Embryonic facial prominence (tissue), 1 donor: ENCODE results near the gene DLG2.

Experiments
- DNase-seq: peaks from one replicate; pipeline ENCODE4 v3.0.0-alpha.2; 2016; ENCODE audit errors: extremely low spot score

DLG2 gene

DNA sequence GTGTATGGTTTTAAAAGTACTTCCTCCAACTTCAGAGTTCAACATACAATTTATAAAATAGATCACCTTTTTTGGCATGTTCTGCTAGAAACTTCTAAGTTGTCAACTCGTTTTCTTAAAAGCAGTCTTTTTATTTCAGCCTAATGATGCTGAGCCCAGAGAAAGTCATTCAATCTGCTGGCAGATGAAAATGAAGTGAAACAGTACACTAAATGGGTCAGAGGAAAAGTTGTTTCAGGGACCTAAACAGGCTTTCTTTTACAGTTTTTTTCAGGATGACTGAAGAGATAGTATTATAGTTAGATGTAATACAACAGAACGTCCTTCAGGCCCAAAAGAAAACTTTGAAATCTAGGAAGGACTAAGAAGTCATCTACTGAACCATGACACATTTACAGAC lies 1498.3 kb downstream of the DLG2 start:
- no peak for DNase-seq

DNA sequence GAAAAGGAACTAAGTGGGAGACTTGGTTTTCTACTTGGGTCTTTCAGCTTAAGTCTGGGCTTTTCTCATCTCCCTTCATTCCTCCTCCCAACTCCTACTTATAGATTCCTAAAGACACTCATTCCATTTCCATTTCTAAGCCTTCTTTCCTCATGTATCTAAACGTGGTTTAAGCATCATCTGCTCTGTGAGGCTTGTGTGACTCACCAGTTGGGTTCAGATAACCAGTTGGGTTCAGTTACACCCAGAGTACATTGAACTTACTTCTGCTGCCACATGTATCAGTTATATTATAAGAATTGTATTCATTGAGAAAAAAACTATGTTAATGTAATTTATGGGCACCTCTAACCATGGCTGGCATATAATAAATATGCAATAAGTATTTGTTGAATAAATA lies 1509.8 kb downstream of the DLG2 start:
- no peak for DNase-seq

DNA sequence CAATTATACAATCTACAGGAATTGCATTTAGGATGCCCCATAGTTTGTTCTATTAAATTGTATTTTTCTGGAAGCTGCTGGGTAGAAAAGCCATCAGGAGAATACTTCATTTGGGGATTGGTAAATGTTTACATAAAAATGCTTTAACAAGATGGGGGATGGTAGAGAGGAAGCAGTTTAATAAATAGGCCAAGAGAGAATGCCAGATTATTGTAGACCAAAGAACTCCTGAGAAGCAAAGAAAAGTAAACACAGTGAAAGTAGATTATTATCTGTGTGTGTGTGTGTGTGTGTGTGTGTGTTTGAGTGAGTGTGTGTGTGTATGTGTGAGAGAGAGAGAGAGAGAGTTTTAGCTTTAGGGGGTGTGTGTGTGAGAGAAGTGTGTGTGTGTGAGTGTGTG lies 1520.6 kb downstream of the DLG2 start:
- no peak for DNase-seq

DNA sequence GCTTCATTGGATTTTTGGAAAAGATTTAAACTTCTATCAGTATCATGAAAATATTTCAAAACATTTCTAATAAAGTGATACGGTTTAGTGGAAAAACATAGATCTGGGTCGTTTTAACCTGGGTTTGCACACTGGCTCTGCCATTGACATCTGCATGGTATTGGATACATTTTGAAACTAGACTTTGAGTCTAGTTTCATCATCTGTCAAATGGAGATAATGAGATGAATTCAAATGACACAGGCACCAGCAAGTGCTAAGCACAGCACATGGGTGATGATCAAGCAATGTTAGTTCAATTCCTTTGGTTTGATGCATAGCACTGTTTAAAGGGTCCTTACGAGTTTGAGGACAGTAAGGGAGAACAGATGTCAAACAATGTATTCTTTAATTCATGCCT lies 1522.0 kb downstream of the DLG2 start:
- no peak for DNase-seq

DNA sequence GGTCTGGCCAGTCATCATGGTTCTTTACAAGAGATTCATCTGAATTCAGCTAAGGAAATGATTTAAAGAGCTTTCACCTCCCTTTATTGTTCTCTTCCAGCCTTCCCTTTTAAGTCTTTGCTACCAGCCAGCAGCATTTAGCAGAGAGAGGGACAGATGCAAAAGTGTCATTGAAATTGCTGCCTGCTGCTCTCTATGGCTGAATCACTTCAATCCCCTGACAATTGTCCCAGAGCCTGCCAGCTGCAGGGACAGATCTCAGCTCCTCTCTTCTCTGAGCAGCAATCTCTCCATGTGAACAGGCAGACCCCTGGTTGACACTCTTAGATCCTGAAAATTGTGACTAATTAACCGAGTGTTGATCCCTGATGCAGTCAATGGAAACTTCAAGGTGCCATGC lies 1524.0 kb downstream of the DLG2 start:
- DNase-seq: no peak

DNA sequence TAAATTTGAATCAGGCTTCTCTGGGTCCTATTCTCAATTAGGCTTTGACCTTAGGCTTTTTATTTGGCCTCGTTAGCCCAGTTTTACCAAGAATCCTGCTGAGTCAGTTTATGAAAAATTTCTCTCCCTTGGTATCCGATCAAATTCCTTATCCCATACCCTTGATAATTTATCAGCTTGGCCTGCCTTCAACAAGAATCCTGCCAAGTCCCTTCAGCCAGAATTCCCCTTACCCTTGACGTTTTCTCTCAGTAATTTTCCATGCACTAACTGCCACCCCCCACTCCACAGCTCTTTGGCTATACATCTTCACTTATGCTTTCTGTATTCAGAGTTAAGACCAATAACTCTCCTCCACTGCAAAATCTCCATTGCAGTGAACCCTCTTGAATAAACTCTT lies 1530.0 kb downstream of the DLG2 start:
- no peak for DNase-seq

DNA sequence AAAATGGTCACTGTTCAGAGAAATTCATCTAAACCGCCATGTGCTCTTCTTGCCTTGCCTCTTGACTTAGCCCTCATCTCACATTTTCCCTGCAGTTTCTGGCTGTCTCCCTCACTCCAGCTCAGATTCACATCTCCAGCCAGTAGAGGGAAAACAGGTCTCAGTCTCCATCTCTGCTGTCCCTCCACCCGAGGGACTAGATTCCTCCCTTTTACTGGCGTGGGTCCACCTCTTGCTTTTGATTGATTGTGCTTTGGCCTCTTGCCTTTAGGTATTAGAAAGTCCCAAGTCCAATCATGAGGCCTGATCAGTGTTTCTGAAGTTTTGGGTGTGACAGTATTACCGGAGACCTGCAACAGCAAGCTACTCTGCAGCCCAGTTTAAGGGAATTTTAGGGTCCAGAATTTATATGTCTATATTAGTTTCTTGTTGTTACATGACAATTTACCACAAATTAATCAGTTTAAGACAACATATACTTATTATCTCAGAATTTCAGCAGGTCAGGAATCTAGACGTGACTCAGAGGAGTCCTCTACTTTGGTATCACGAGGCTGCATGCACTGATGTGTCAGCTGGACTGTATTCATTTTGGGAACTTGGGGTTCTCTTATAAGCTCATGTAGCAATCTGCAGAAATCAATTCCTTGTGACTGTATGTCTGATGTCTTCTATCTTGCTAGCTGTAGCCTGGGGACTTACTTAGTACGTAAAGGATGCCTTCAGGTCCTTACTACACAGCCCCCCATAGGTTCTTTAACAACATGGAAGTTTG lies 1535.7 kb downstream of the DLG2 start:
- no peak for DNase-seq

DNA sequence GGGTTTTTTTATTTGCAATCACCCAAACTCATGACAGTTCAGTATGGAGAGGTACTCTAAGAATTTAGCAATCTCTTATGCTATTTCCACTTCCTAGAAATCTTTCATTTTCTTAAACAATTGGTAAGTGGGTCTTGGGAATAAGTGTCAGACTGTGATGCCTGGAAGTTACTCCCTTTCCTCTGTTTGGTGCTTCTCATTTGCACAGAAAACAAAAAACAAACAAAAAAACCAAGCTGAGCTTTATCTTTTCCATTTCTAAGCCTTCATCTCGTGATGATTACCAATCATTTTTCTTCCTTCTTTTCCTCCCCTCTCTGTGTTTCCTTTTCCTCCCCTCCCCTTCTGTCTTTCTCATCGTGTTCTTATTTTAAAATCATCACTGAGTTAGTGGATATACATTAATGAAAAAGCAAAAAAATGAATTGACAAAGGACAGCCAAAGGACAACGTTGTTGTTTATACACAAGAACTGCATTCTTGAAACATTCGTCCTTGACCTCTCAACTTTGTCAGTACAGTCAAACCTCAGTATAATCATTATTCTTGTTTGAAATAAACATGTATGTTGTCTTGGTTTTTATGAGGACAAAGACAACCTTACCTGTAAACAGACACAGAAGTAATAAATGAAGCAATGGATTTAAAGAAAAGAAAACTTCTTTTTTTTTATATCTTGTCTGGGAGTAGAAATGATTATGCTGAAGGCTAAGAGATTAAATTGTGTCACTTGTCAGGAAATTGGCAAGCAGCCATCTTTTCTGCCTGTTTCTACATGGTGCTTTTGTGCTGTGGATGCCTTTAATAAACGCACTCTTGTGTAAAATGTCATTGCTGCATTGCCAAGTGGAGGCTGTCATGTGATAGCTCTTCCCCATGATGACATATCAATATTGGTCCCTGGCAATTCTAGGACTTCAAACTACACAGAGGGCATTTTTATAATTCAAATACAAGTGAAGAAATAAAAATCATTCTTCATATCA lies 1537.8 kb downstream of the DLG2 start:
- no peak for DNase-seq

DNA sequence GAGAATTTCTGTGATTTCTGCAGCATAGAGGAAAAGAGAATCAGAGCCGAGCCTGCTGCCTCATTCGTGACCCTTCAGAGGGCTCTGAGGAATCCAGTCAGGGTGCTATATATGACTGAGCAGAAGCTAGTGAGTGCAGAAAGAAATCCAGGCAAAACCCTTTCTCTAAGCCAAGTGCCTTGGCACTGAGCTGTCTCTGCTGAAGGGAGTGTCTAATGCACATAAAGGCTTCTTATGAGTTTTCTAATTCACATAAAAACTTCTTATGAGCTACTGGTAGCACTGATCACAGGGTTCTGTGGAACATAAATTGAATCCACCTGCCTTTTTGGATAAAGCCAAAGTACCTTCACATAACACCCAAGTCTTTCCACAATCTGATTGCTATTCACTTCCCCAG lies 1555.3 kb downstream of the DLG2 start:
- no peak for DNase-seq

DNA sequence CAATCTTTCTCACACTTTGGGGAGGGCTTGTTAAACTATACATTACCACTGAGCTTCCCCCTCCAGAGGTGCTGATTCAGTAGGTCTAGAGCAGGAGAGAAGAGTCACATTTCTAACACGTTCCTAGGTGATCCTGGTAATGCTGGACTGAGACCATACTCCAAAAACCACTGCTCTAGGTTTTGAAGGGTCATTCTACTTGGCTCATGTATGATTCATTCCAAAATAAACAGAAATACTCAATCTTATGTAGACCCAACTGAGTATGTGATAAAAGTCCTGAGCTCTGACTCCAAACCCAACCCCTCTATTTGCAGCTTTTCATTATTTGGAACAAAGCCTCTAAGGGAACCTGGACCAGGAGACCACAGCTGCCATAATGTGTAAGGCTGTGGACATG lies 1558.1 kb downstream of the DLG2 start:
- no peak for DNase-seq

DNA sequence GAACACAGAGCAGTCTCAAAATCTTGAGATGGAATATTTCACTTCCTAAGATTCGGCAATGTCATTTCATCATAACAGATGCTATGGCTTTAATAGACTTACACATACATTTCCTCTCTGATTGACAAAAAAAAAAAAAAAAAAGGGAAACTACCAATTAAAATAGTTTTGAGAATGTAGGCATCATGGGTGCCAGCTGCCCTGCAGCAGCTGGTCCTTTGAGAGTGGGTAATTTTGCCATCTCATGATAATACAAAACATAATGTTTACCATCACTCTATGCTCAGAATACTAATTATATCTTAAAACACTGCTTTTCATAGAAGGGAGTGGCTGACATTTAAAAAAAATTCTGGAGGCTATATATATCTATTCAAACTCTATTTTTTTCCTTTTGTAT lies 1565.4 kb downstream of the DLG2 start:
- no peak for DNase-seq

DNA sequence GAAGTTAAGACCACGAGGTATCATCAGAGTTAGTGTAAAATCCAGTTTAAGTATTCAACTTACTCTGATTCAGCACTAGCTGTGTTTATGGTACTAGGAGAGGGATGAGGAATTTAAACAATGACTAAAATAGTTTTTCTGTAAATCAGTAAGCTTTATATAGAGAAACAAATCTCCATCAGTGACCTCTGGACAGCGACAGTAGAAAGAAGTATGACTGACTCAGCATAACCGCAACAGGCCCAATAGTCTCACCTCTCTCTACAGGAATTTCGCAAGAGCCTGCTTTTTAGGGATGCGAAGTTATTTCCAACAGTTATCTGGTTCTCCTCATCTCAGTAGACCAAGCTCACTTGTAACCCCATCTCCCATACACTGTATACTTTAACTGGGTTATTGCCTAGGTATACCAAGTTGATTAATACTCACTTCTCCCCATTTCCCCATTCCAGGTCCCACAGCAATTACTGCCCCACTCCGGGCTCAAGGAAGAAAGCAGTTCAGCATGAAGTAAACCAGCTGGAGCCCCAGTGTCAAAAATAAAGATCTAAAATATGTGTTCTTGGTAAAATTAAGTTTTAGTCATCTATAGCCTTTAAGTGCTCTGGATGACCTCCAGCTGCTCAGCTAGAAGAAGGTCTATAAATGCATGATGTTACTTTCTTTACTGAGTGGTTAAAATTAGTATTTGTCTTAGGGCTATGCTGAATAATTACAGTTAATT lies 1570.3 kb downstream of the DLG2 start:
- no peak for DNase-seq

DNA sequence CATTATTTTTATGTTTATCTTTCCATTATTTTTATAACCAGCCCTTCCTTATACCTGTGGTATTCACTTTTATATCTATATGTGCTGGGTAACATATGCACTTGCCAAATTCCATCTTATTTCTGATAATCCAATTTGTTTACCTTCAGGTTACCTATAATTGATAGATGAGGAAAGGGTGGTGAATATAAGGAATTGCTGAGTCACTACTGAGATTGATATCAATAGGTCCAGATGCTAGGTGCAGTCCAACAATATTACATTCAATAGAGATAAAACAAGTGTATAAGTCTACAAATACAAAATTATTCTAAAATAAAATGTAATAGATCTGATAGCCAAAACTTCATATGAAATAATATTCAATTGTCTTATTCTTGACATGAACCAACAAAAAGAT lies 1582.0 kb downstream of the DLG2 start:
- no peak for DNase-seq

DNA sequence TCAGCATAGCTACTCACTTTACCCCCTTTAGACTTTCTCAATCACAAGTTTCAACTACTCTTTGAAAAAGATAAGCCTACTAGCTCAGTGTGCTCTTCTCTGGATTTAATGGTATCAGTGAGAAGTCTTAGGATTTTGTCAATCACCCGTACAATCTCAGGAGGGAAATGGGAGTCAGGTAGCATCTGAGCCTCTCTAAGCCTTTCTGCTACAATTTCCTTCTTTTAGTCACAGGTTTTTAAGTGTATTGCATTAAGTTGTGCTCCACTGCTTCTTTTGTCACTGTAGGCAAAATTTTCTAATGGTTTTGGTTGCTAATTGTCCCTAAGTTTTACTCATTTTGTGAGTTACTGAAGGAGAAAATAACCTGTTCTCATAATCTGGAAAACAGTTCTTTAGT lies 1582.4 kb downstream of the DLG2 start:
- DNase-seq: no peak

DNA sequence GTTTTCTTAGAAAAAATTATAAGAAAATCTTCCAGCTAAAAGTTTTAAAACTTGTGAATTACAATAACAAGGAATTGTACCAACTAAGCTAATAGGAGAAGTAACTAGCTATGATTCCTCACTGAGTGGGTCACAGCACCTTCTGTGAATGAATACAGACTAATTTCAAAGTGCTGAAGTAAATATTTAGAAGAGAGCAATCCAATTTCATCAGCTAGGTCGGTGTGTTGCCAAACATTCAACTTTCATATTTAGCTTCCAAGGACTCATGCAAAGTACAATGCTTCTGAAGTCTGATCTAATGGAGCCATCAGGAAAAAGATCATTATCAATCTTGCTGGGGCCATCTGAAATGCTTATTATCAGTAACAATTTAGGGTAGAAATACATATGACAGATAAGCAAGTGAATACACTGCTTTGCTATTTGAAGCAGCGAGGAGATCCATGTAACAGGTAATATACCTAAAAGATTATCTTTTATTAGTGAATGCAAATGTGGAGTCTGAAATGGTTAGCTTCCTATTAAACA lies 1590.4 kb downstream of the DLG2 start:
- no peak for DNase-seq

DNA sequence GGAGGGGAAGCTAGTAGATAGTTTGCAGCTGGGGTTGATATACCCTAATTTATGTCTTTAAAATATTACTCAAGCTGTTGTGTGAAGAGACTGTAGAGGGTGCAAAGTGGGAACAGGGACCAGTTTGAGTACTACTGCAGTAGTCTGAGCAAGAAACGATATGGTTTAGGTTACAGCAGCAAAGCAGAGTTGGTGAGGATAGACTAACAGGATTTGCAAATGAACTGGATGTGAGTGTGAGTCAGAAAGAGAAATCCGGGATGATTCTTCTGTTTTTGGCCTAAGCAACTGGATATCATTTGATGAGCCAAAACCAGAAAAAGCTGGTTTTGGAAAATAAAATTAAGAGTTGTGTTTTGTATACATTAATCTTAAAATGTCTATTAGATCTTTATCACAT lies 1591.5 kb downstream of the DLG2 start:
- no peak for DNase-seq

DNA sequence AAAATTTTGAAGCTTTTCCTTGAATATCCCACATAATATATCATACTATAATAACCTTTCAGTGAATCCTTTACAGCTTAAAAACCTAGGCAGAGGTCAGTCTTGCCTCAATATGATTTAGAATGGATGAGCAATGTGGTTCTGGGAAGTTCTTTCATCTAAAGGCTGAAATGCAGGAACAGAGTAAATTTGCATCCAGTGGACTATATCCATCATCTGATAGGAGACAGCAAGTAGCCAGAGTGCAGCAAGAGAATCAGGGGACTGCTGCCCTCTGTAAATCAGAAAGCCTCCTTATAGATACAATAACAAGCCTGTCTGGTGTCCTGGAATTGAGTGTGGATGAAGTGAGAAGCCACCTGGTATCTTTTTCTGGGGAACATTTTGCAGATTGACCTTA lies 1592.7 kb downstream of the DLG2 start:
- no peak for DNase-seq

DNA sequence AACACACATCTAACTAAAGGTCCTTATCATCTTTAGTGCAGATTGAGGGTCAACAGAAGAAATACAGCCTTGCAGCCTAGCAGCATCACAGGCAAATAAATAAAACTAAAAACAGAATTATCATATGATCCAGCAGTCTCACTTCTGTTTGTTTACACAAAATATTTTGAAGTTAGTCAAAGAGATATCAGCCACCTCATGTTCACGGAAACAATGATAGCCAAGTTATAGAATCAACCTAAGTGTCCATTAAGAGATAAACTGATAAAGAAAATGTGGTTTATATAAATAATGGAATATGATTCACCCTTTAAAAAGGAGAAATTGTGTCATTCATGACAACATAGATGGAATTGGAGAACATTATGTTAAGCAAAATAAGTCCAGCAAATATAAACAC lies 1602.9 kb downstream of the DLG2 start:
- DNase-seq: no peak

DNA sequence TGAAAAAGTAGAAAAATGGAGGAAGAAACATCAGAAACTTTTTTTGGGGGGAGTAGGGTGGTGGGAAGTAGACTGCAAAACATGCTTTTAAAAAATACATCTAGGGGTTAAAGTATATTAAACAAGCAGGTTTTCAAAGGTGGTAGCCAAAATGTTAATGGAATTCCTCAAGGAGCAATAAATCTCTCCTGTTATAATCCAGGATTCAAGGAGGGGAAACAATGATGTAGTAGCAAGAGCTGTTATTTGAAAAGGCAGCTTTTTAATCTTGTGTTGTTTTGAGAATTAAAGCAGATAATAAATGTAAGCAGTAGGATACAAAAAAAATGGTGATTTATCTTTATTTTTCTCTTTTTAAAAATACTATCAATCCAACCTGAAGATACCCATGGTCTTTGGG lies 1604.4 kb downstream of the DLG2 start:
- no peak for DNase-seq

DNA sequence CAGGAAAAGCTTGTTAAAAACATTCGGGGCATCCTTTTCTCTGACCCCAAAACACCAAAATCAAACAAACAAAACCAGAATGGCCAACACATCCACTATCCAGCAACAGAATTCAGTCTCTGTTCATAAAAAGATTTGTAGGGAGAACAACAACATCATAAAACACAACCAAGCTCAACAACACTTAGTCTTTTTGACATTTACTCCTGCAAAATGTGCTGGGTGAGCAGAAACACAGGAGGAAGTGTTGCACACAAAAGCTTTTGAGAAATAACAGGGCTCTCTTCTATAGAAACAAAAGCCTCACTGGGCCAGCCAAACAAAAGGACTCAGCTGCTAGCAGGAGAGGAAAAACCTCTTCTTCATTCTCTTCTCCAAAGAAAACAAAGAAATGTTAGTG lies 1604.9 kb downstream of the DLG2 start:
- DNase-seq: no peak

DNA sequence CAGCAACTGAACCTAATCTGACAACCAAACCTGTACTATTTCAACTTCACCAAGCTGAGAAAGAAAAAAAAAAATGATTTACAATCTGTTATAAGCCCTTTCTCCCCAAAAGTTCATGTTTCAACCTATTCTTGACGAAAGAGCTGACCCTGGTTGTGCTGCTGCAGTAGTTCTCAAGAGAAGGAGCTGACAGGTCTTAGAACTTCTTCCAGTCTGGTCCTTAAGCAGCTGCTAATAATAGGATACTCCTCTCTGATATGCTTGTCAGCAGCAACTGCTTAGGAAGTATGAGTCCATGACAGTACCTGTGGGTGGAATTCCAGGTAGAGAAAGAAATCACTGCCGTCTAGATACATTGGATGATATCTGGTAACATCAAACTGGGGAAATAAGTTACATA lies 1605.9 kb downstream of the DLG2 start:
- DNase-seq: no peak

DNA sequence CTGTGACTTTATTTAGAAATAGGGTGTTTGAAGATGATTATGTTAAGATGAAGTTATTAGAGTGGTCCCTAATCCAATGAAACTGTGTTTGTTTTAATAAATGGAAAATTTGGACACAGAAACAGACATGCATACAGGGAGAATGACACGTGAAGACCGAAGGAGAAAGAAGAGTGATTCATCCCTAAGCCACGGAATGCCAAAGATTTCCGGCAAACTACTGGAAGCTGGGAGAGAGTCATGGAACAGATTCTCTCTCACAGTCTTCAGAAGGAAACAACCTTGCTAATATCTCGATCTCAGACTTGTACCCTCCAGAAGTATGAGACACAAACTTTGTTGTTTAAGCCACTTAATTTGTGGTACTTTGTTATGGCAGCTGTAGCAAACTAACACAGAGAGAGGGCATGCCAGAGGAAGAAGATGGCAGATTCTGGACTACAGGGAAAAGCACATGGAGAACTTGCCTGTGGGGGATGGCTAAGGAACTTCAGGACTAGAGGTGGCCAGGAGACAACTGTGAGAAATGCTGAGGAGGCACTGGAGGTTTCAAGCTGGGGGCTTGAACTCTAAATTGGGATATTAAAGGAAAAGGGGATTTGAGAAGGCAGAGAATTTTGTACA lies 1607.5 kb downstream of the DLG2 start:
- DNase-seq: no peak
